Measurements from ENCODE around the gene UTP11.

- TF ChIP-seq POLR2AphosphoS5 (IDR thresholded peaks at IDR 0.05; ENCODE audit: low read depth, low read length) (no peak), POLR2A (IDR thresholded peaks at IDR 0.05; ENCODE audit: low read depth, low read length) (no peak), TAF1 (IDR thresholded peaks at IDR 0.05; ENCODE audit: low read depth, low read length) (no peak; the same call in 1 of the 2 replicates), PAX5 (IDR thresholded peaks at IDR 0.05; ENCODE audit: insufficient read depth, low read length, severe bottlenecking) (no peak), SPI1 (IDR thresholded peaks at IDR 0.05; ENCODE audit: low read depth, low read length) (peak; percentile 33; the same call in 1 of the 2 replicates), POU2F2 (IDR thresholded peaks at IDR 0.05; ENCODE audit: low read depth, low read length) (no peak)
Observed at GRCh38 chr1:37989361-37989930, 23.1 kb upstream of the UTP11 start.
